Measurements from ENCODE around the gene CACNA1A. TPM values are rescaled to one million over a fixed set of nuclear protein-coding genes. Genes with fewer than 3 reads are reported as not detected.
"Not testable (repeated sequence)": the region's sequence is repeated elsewhere in the genome, so short reads cannot be mapped to it uniquely, and the experiment has no call there.

Gene CACNA1A
- total RNA-seq, 2 donors from 2014 or later = 6.7 to 7.6 TPM

DNA sequence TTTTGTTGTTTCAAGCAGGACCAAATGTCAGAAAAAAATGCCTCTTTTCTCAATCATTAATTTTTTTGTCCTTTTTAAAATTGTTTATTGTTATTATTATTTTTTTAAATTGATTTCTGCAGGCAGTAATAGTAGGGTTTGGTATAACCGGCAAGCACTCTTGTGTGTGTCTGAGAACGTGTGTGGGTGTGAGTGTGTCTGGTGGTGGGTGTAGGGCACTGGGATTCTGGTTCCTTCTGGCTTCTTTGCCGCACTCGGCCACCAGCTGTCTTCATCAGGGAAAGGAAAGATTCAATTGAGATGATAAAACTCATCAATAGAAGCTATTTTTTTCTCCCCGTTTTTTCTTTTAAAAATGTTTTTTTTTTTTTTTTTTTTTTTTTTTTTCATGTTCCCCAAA is 299.7 kb downstream of the CACNA1A start:
- Histone ChIP-seq H3K4me1 (no peaks in the 10 kb centered on the region), H3K27me3 (no peaks in the 10 kb centered on the region), H3K9me3 (no peaks in the 10 kb centered on the region), H3K4me3 (no peak overlapping the region), H3K36me3 (replicated peaks in 1 of 2; ENCODE audit: insufficient read depth in 1 of 2, low read depth in 2 of 2) (no peaks in the 10 kb centered on the region), H3K27ac (no peak overlapping the region)
- WGBS, 2 donors = 84 to 87% methylated on average over 5 of the region's 5 CpGs
- TF ChIP-seq POLR2A (IDR thresholded peaks at IDR 0.05) = no peak
- TF ChIP-seq, protein P1, sequence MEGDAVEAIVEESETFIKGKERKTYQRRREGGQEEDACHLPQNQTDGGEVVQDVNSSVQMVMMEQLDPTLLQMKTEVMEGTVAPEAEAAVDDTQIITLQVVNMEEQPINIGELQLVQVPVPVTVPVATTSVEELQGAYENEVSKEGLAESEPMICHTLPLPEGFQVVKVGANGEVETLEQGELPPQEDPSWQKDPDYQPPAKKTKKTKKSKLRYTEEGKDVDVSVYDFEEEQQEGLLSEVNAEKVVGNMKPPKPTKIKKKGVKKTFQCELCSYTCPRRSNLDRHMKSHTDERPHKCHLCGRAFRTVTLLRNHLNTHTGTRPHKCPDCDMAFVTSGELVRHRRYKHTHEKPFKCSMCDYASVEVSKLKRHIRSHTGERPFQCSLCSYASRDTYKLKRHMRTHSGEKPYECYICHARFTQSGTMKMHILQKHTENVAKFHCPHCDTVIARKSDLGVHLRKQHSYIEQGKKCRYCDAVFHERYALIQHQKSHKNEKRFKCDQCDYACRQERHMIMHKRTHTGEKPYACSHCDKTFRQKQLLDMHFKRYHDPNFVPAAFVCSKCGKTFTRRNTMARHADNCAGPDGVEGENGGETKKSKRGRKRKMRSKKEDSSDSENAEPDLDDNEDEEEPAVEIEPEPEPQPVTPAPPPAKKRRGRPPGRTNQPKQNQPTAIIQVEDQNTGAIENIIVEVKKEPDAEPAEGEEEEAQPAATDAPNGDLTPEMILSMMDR (IDR thresholded peaks at IDR 0.05) = no peak
- DNase-seq (no peak), ATAC-seq (no peak)
- intact Hi-C loops (cut with DNase I) = no loop called here

- H3K27me3 ChIP-seq; DNase-seq; H3K9me3 ChIP-seq; H3K4me3 ChIP-seq; H3K36me3 ChIP-seq (replicated peaks in 1 of 2; ENCODE audit: insufficient read depth in 1 of 2, low read depth in 2 of 2); H3K27ac ChIP-seq; ATAC-seq; intact Hi-C loops (cut with DNase I); H3K4me1 ChIP-seq: not testable (repeated sequence)
- 93% methylated on average over 7 of the region's 7 CpGs for WGBS, 2 donors
Measured at GRCh38 chr19:13202112-13202511, 304.2 kb downstream of the CACNA1A start.

DNA sequence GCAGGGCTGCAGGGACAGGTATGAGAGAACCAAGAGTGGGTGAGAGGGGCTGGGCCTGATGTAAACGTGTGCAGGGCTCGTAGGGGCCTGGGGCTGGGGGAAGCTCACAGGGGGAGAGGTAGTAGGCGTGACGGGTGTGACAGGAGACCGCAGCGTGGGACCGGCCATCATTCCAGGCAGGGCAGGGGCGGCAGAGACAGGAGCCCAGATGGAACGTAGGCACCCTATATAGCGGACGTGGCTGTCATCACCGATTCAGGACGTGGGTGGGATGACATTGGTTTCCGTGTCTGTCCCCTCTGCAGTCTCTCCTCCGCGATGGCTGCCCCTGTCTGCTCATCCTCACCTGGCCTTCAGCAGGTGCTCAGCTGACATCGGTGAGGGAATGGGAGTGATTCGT is 307.6 kb downstream of the CACNA1A start:
- Histone ChIP-seq H3K27ac (no peak overlapping the region), H3K27me3 (no peaks in the 10 kb centered on the region), H3K36me3 (replicated peaks in 1 of 2; ENCODE audit: insufficient read depth in 1 of 2, low read depth in 2 of 2) (no peaks in the 10 kb centered on the region), H3K4me3 (no peak overlapping the region), H3K4me1 (peaks cover 14% of the 10 kb centered on the region), H3K9me3 (no peaks in the 10 kb centered on the region)
- 82 to 98% methylated on average over 7 to 17 of the region's 18 CpGs for WGBS, 2 donors
- intact Hi-C loops (cut with DNase I) = no loop called here
- DNase-seq = no peak
- no peak for TF ChIP-seq POLR2A (IDR thresholded peaks at IDR 0.05)
- ATAC-seq = no peak

GRCh38 chr19:13195678-13196077 is 310.6 kb downstream of the CACNA1A start:
- TF ChIP-seq POLR2A (IDR thresholded peaks at IDR 0.05) = no peak
- TF ChIP-seq, protein P1 (IDR thresholded peaks at IDR 0.05) = peak in 2 of 7 experiments; percentile 12 to 28
- ATAC-seq = peak; percentile 85
- H3K36me3 ChIP-seq (replicated peaks in 1 of 2; ENCODE audit: insufficient read depth in 1 of 2, low read depth in 2 of 2) = no peaks in the 10 kb centered on the region
- H3K4me3 ChIP-seq = no peak overlapping the region
- intact Hi-C loops (cut with DNase I) = no loop called here
- peak overlapping the region in 3 of 4 donors; percentile 7 to 30 (median 9) for H3K27ac ChIP-seq
- H3K9me3 ChIP-seq = no peaks in the 10 kb centered on the region
- H3K27me3 ChIP-seq = no peaks in the 10 kb centered on the region
- WGBS, 2 donors = 13 to 28% methylated on average over 10 to 11 of the region's 11 CpGs
- peak; percentile 83 to 87 (median 84) for DNase-seq
- H3K4me1 ChIP-seq = peaks cover 20% of the 10 kb centered on the region

GRCh38 chr19:13190781-13191540 is 315.3 kb downstream of the CACNA1A start:
- intact Hi-C loops (cut with DNase I) = no loop called here
- DNase-seq (peak in 1 of 4 donors; percentile 53), ATAC-seq (peak; percentile 29)
- Histone ChIP-seq H3K4me1 (peaks cover 17% of the 10 kb centered on the region), H3K36me3 (replicated peaks in 1 of 2; ENCODE audit: insufficient read depth in 1 of 2, low read depth in 2 of 2) (no peaks in the 10 kb centered on the region), H3K27ac (no peak overlapping the region), H3K9me3 (no peaks in the 10 kb centered on the region), H3K27me3 (no peaks in the 10 kb centered on the region), H3K4me3 (no peak overlapping the region)
- no peak for TF ChIP-seq POLR2A (IDR thresholded peaks at IDR 0.05)
- TF ChIP-seq, protein P1 (IDR thresholded peaks at IDR 0.05) = no peak
- 59 to 70% methylated on average over 18 to 19 of the region's 19 CpGs for WGBS, 2 donors

GRCh38 chr19:13189600-13189999 is 316.7 kb downstream of the CACNA1A start:
- WGBS, 2 donors = 76 to 86% methylated on average over 3 to 4 of the region's 4 CpGs
- no peak for ATAC-seq

More at GRCh38 chr19:13189600-13189999, 316.7 kb downstream of the CACNA1A start:
- H3K4me3 ChIP-seq = no peak overlapping the region
- H3K9me3 ChIP-seq = no peaks in the 10 kb centered on the region
- no peaks in the 10 kb centered on the region for H3K36me3 ChIP-seq (replicated peaks in 1 of 2; ENCODE audit: insufficient read depth in 1 of 2, low read depth in 2 of 2)
- intact Hi-C loops (cut with DNase I) = no loop called here
- TF ChIP-seq, protein P1 (IDR thresholded peaks at IDR 0.05) = no peak
- TF ChIP-seq POLR2A (IDR thresholded peaks at IDR 0.05) = no peak
- no peak overlapping the region for H3K27ac ChIP-seq
- H3K27me3 ChIP-seq = no peaks in the 10 kb centered on the region
- peaks cover 5% of the 10 kb centered on the region for H3K4me1 ChIP-seq
- no peak for DNase-seq

All from body of pancreas (tissue), 4 donors.